HG03103 (cell line): ENCODE measurements around the gene ZNF112.

Experiments
- ATAC-seq: cut with Tn5 transposase; IDR thresholded peaks from one replicate; pipeline ENCODE4 v1.9.1; 2021; ENCODE audit warnings: low read depth; ENCODE audit not compliant: unreplicated experiment

The ZNF112 gene

DNA sequence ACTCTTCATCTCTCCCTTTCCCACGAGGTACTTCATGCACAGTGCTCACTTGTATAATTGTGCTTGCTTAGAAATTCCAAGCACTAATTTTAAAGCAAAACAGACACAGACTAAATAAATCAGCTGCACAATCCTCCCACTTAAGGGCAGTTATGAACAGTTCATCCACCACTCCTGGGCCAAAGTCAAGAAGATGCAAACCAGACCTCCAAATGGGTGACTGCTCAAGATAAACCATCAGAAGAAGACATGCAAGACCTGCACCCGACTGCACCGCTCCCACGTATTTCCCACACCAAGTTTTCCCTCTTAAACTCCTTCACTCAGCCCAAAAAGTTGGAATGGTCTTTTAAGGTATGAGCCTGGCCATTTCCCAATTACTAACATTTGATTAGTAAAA is 71.5 kb downstream of the ZNF112 start:
- no peak for ATAC-seq

DNA sequence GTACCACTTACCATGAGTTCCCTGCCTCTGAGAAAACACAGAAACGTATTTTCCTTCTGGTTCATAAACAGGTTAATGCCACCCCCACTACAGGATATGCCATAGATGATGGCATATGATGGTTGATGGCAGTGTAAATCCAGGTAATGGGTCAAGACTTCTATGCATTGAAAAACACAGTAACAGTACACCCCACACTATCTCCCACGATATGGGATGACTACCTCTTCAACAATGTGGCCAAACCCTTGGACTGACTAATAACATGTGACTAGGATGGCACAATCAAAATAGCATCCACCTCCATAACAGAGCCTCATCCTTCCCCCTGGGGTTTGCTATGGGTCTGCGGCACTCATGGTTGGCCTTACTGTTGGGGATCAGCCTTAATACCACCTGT is 73.6 kb downstream of the ZNF112 start:
- ATAC-seq, result no peak

DNA sequence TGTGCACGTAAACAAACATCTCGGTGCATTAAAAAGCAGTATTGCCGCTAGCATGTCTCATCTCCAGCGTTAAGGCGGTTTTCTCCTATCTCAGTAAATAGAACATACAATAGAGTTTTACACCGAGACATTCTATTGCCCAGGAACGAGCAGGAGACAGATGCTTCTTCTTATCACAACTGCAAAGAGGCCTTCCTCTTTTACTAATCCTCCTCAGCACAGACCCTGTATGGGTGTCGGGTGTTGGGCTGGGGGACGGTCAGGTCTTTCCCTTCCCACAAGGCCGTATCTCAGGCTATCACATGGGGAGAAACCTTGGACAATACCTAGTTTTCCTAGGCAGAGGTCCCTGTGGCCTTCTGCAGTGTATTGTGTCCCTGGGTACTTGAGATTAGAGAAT is 75.6 kb downstream of the ZNF112 start:
- ATAC-seq, result no peak

DNA sequence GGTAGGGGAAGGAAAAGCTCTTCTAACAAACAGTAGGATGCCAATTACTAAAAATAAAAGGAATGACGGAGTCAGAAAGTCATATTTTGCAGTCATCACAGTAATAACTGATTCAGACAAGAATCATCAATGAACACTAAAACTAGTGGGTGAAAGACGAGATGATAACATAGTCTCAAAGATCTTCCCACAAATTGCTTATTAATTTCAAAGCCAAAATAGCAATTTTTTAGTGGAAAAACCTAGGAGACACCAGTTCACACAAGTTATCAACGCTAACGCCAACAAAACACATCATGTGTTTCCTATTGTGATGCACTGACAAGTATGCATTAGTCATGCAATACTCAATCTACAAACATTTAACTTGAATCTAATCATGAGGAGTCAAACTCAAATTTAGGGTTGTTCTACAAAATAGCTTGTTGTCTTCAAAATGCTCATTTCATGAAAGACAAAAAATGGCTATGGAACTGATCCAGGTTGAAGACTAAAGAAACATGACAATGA is 78.2 kb downstream of the ZNF112 start:
- ATAC-seq, result no peak

DNA sequence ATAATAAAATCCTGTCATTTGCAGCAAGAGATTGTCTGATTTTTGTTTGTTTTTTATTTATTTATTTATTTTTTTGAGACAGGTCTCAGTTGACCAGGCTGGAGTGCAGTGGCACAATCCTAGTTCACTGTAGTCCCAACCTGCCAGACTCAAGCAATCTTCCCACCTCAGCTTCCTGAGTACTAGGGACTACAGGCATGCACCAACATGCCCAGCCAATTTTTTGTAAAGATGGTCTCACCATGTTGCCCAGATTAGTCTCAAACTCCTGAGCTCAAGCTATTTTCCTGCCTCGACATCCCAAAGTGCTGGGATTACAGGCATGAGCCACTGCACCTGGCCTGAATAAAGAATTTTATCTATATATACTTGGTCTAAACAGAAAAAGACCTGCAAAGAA is 79.1 kb downstream of the ZNF112 start:
- ATAC-seq, result no peak
